ENCODE data around the gene CCDC167. TPM values are rescaled to one million over a fixed set of nuclear protein-coding genes. Genes with fewer than 3 reads are reported as not detected.

Gene CCDC167
- total and polyA plus RNA-seq, 7 donors: 13.8 to 54.0 (median 24.8) TPM

DNA sequence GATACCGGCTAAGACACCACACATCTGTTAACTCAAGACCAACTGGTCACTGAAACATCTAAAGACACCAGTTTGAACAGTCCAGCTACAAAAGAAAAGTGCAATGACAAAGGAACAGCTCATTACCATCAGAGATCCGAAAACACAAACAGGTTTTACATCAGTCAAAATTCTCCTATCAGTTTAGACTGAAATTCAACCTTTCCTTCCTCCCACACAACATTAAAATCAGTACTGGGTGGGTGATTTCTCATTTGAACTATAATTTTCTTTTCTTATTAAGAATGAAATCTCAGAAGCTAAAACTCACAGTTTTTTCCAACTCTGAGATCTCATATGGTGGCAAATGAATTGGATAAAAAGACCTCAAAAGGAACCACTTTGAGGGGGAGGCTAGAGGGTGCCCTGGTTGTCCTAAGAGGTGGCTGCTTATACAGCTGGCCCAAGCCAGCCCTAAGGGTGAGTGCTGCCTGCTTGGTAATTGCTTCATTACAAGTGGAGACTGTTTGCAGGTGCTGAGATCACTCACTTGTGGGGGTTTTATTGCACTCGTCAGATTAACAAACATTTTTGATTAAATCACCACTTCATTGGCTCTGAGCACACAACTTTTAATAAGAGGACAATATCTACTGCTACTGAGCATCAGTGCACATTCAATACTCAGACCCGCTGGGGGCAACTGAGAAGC lies 4.3 kb downstream of the CCDC167 start:
- Histone ChIP-seq H3K4me1 (peaks cover 0 to 28% (median 15%) of the 10 kb centered on the region in 4 donors), H3K27me3 (no peaks in the 10 kb centered on the region), H3K9me3 (no peaks in the 10 kb centered on the region), H3K4me3 (no peak overlapping the region), H3K27ac (no peak overlapping the region), H3K36me3 (no peaks in the 10 kb centered on the region)
- TF ChIP-seq, protein P1, sequence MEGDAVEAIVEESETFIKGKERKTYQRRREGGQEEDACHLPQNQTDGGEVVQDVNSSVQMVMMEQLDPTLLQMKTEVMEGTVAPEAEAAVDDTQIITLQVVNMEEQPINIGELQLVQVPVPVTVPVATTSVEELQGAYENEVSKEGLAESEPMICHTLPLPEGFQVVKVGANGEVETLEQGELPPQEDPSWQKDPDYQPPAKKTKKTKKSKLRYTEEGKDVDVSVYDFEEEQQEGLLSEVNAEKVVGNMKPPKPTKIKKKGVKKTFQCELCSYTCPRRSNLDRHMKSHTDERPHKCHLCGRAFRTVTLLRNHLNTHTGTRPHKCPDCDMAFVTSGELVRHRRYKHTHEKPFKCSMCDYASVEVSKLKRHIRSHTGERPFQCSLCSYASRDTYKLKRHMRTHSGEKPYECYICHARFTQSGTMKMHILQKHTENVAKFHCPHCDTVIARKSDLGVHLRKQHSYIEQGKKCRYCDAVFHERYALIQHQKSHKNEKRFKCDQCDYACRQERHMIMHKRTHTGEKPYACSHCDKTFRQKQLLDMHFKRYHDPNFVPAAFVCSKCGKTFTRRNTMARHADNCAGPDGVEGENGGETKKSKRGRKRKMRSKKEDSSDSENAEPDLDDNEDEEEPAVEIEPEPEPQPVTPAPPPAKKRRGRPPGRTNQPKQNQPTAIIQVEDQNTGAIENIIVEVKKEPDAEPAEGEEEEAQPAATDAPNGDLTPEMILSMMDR (IDR thresholded peaks at IDR 0.05): no peak
- no peak for TF ChIP-seq EP300 (IDR thresholded peaks at IDR 0.05)
- TF ChIP-seq POLR2AphosphoS5 (IDR thresholded peaks at IDR 0.05): no peak
- no peak for TF ChIP-seq POLR2A (IDR thresholded peaks at IDR 0.05)
- DNase-seq: no peak
- intact Hi-C loops (cut with DNase I): no loop called here
- 80 to 82% methylated on average over 4 of the region's 4 CpGs for WGBS, 2 donors

DNA sequence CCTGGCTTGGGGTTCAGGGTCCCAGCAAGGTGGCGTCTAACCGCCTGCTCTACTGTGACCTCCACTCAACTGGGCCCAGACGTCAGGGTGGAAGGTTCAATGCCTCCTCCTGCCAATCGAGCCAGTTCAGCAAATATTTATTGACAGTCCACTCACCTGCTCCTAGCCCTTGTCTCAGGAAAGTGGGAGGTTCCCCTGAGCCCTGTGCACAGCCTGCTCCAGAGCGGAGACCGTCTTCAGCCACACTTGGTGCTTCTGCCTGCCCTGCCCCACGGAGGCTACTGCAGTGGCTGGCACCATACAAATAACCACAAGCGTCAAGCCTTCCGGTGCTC lies 6.1 kb downstream of the CCDC167 start:
- Histone ChIP-seq H3K4me1 (peaks cover 0 to 24% (median 17%) of the 10 kb centered on the region in 4 donors), H3K9me3 (no peaks in the 10 kb centered on the region), H3K36me3 (no peaks in the 10 kb centered on the region), H3K27ac (no peak overlapping the region), H3K4me3 (no peak overlapping the region), H3K27me3 (no peaks in the 10 kb centered on the region)
- 91 to 94% methylated on average over 9 of the region's 9 CpGs for WGBS, 2 donors
- DNase-seq: no peak
- TF ChIP-seq, protein P1 (IDR thresholded peaks at IDR 0.05): no peak
- TF ChIP-seq EP300 (IDR thresholded peaks at IDR 0.05) (no peak), POLR2AphosphoS5 (IDR thresholded peaks at IDR 0.05) (no peak), POLR2A (IDR thresholded peaks at IDR 0.05) (no peak)
- intact Hi-C loops (cut with DNase I): no loop called here

DNA sequence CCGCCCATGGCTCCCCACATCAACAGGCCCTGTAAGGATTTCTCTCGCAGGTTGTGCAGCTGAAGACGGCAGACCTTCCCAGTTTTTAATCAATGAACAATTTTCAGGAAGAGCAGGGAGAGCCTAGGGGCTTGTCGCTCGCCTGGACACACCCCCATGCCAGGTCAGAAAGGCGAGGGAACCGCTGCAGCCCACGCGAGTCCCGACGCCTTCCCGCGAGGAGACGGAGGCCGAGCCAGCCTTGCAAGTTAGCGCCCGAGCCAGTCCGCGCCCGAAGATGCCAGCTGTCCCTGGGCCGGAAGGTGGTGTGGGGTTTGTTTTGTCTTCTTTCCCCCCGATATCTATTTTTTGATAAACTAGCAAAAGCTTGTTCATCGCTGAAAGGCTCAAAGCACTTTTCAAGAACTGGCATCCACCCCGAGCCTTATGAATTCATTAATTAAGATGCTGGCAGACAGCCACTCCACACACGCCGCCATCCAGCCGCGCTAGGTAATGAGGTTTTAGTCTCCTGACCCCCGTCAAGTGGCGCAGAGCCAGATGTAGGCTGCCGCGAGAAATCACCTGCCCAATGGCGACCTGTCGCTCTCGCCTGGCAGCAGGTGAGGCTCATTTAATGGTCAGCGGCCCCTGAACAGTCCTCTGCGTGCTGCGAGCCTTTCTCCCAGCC lies 6.6 kb downstream of the CCDC167 start:
- DNase-seq: no peak
- intact Hi-C loops (cut with DNase I): no loop called here
- Histone ChIP-seq H3K36me3 (no peaks in the 10 kb centered on the region), H3K27ac (no peak overlapping the region), H3K27me3 (no peaks in the 10 kb centered on the region), H3K4me3 (no peak overlapping the region), H3K9me3 (no peaks in the 10 kb centered on the region), H3K4me1 (peaks cover 0 to 23% (median 17%) of the 10 kb centered on the region in 4 donors)
- TF ChIP-seq EP300 (IDR thresholded peaks at IDR 0.05) (no peak), POLR2A (IDR thresholded peaks at IDR 0.05) (no peak), POLR2AphosphoS5 (IDR thresholded peaks at IDR 0.05) (no peak)
- TF ChIP-seq, protein P1 (IDR thresholded peaks at IDR 0.05): no peak
- 90 to 92% methylated on average over 38 of the region's 38 CpGs for WGBS, 2 donors

DNA sequence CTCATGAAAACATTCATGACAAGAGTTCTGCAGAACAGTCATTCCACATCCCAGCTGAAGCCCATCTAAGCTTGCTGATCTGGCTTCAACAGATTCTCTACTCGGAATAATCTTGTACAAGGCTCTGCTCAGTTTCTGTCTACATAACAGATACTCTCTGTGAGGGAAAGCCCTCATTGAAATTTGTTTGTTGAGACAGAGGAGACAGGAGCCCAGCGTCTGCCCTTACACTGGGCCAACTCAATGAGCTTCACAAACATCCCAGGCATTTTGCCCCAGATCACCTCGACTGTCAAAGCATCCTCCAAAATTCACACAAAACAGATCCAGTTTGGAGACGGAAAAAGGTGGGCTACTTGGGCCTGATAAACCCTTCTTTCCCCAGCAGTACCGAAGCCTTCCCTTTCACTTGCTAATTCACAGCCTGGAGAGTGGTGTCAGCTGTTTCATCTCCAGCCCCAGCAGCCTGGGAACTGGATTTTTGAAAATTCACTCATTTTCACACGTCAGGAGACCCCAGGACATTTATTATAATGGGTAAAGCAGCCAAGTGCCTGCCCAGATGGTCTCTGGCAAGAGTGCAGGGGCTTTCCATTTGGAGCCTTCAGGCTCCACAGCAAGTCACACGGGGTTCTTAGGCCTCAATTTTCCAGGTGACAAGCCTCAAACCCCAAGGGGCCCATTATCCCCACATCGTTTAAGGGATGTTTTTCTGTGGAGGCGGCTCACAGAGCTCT lies 7.3 kb downstream of the CCDC167 start:
- Histone ChIP-seq H3K27me3 (no peaks in the 10 kb centered on the region), H3K36me3 (no peaks in the 10 kb centered on the region), H3K9me3 (no peaks in the 10 kb centered on the region), H3K4me1 (peaks cover 0 to 23% (median 17%) of the 10 kb centered on the region in 4 donors), H3K4me3 (no peak overlapping the region), H3K27ac (no peak overlapping the region)
- WGBS, 2 donors: 66% methylated on average over 9 of the region's 9 CpGs
- DNase-seq: no peak
- TF ChIP-seq, protein P1 (IDR thresholded peaks at IDR 0.05): no peak
- no peak for TF ChIP-seq POLR2A (IDR thresholded peaks at IDR 0.05)
- no peak for TF ChIP-seq EP300 (IDR thresholded peaks at IDR 0.05)
- TF ChIP-seq POLR2AphosphoS5 (IDR thresholded peaks at IDR 0.05): no peak
- intact Hi-C loops (cut with DNase I): no loop called here

Data from sigmoid colon (tissue), 7 donors.